ENCODE data around the gene SFMBT2. TPM values are rescaled to one million over a fixed set of nuclear protein-coding genes. Genes with fewer than 3 reads are reported as not detected.

Gene SFMBT2
- total and polyA plus RNA-seq, 4 donors = 2.9 to 11.0 (median 6.5) TPM

DNA sequence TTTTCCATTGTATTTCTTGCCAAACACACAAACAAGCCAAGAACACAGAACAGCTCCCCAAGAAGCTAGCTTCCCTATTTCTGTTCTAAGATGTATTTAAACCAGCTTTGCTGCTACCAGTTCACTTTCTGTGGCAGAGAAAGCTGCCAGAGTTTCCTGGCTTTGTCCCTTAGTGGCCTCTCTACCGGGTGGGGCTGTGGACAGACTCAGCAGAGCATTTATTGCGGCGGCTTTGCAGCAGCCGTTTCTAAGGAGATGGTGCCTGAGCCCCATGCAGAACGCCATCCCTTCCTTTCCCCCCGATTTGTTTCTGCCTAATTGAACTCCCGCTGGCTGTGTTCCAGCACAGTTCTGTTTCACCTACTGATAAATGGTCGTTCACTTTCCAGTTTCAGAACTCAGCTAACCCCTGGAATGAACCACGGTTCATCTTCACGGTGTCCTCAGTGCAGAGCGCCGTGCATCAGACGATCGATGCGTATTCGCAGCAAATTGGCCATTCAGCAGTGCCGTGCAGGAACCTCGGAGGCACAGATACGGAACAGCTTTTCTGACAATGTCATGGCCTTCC lies 33.8 kb upstream of the SFMBT2 start:
- DNase-seq (peak; percentile 22 to 54 (median 29)), ATAC-seq (ENCODE audit: insufficient read depth, low FRiP score) (no peak)
- Histone ChIP-seq H3K9ac (ENCODE audit: insufficient read depth in 1 of 2, low read length in 2 of 2) (no peak overlapping the region), H3K4me1 (ENCODE audit: control insufficient read depth in 5 of 5, insufficient read depth in 5 of 5, low read length in 5 of 5) (peaks cover 0 to 3% (median under 1%) of the 10 kb centered on the region in 5 donors), H3K27ac (ENCODE audit: low read depth in 1 of 2, low read length in 1 of 2) (no peak overlapping the region), H3K27me3 (ENCODE audit: control insufficient read depth in 3 of 3, insufficient read depth in 3 of 3, low read length in 2 of 3) (peaks cover 0 to 5% (median 0%) of the 10 kb centered on the region in 3 donors), H3K9me3 (ENCODE audit: control insufficient read depth in 4 of 4, insufficient read depth in 3 of 4, low read length in 3 of 4) (peaks cover 0 to 6% (median 3%) of the 10 kb centered on the region in 4 donors), H3K36me3 (ENCODE audit: control insufficient read depth in 4 of 4, insufficient read depth in 4 of 4, low read length in 4 of 4) (no peaks in the 10 kb centered on the region), H3K4me3 (no peak overlapping the region)
- TF ChIP-seq, protein P1, sequence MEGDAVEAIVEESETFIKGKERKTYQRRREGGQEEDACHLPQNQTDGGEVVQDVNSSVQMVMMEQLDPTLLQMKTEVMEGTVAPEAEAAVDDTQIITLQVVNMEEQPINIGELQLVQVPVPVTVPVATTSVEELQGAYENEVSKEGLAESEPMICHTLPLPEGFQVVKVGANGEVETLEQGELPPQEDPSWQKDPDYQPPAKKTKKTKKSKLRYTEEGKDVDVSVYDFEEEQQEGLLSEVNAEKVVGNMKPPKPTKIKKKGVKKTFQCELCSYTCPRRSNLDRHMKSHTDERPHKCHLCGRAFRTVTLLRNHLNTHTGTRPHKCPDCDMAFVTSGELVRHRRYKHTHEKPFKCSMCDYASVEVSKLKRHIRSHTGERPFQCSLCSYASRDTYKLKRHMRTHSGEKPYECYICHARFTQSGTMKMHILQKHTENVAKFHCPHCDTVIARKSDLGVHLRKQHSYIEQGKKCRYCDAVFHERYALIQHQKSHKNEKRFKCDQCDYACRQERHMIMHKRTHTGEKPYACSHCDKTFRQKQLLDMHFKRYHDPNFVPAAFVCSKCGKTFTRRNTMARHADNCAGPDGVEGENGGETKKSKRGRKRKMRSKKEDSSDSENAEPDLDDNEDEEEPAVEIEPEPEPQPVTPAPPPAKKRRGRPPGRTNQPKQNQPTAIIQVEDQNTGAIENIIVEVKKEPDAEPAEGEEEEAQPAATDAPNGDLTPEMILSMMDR (IDR thresholded peaks at IDR 0.05; ENCODE audit: control extremely low read depth, extremely low read depth) = no peak
- 53 to 54% methylated on average over 19 of the region's 19 CpGs for WGBS, 2 donors

DNA sequence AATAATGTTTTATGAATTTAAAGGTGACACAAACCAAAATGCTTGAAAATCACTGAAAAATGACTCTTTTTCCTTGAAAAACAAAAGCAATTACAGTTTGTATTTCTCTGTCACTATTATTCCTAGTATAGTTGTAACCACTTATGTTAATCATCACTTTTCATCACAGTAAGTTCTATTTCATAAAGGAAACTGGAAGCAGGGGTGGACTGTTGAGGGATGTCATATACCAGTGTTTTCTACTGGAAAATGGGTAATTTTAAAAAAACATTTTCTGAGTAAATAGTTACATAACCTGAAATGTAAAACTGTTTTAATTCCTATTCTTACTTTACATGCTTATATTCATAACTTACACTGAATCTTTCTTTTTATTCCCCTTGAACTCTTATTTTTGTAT lies 32.2 kb upstream of the SFMBT2 start:
- H3K9me3 ChIP-seq (ENCODE audit: control insufficient read depth in 4 of 4, insufficient read depth in 3 of 4, low read length in 3 of 4) = no peaks in the 10 kb centered on the region
- H3K9ac ChIP-seq (ENCODE audit: insufficient read depth in 1 of 2, low read length in 2 of 2) = no peak overlapping the region
- H3K27ac ChIP-seq (ENCODE audit: low read depth in 1 of 2, low read length in 1 of 2) = no peak overlapping the region
- no peaks in the 10 kb centered on the region for H3K36me3 ChIP-seq (ENCODE audit: control insufficient read depth in 4 of 4, insufficient read depth in 4 of 4, low read length in 4 of 4)
- peaks cover 0 to 5% (median 0%) of the 10 kb centered on the region in 3 donors for H3K27me3 ChIP-seq (ENCODE audit: control insufficient read depth in 3 of 3, insufficient read depth in 3 of 3, low read length in 2 of 3)
- no peak for ATAC-seq (ENCODE audit: insufficient read depth, low FRiP score)
- TF ChIP-seq, protein P1 (IDR thresholded peaks at IDR 0.05; ENCODE audit: control extremely low read depth, extremely low read depth) = no peak
- no peak for DNase-seq
- peaks cover 0 to 14% (median 2%) of the 10 kb centered on the region in 5 donors for H3K4me1 ChIP-seq (ENCODE audit: control insufficient read depth in 5 of 5, insufficient read depth in 5 of 5, low read length in 5 of 5)
- H3K4me3 ChIP-seq = no peak overlapping the region

DNA sequence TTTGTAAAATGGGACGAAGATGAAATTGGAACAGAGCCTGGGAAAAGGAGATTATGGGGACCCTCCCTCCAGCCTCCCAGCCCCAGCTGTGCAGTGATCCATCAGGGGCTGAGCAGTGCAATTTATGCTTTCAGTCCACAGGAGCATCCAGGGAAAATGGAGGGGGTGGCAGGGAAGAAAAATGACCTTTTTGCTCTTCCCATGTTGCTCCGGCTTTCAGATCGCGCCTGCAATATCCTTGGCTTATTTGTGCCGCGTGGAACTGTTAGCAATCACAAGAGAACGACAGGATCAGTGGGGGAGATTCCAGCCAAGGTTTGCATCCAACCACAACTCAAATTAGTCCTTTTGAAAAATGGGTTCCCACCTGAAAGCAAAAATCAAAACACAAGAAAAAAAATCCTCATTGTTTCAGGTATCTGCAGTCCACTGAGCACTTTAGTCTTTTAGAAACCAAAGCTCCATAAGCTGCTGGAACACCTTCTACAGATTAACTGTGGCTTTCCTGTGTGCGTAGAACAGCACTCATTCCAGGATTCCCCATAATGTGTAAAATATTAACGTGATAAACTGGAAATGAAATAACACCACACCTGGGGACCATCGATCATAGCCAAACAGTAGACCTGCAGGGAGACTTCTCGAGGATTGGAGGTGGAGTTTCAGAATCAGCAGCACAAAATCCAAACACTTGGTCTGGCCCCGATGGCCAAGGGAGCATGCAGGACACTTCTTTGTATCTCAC lies 30.7 kb upstream of the SFMBT2 start:
- 84 to 92% methylated on average over 12 of the region's 12 CpGs for WGBS, 2 donors
- ATAC-seq (ENCODE audit: insufficient read depth, low FRiP score) (no peak), DNase-seq (no peak)

More for the DNA sequence above, 30.7 kb upstream of the SFMBT2 start:
- Histone ChIP-seq H3K4me1 (ENCODE audit: control insufficient read depth in 5 of 5, insufficient read depth in 5 of 5, low read length in 5 of 5) (peaks cover 0 to 16% (median 2%) of the 10 kb centered on the region in 5 donors), H3K9ac (ENCODE audit: insufficient read depth in 1 of 2, low read length in 2 of 2) (no peak overlapping the region), H3K36me3 (ENCODE audit: control insufficient read depth in 4 of 4, insufficient read depth in 4 of 4, low read length in 4 of 4) (no peaks in the 10 kb centered on the region), H3K9me3 (ENCODE audit: control insufficient read depth in 4 of 4, insufficient read depth in 3 of 4, low read length in 3 of 4) (no peaks in the 10 kb centered on the region), H3K27me3 (ENCODE audit: control insufficient read depth in 3 of 3, insufficient read depth in 3 of 3, low read length in 2 of 3) (peaks cover 0 to 5% (median 0%) of the 10 kb centered on the region in 3 donors), H3K27ac (ENCODE audit: low read depth in 1 of 2, low read length in 1 of 2) (no peak overlapping the region), H3K4me3 (no peak overlapping the region)
- TF ChIP-seq, protein P1 (IDR thresholded peaks at IDR 0.05; ENCODE audit: control extremely low read depth, extremely low read depth) = no peak

Measured in lung (tissue), 12 donors.